Osteocyte (in vitro differentiated cells): Measurements from ENCODE around the gene ANKRD36B. TPM values are rescaled to one million over a fixed set of nuclear protein-coding genes. Genes with fewer than 3 reads are reported as not detected.
"Not testable (repeated sequence)": the region's sequence is repeated elsewhere in the genome, so short reads cannot be mapped to it uniquely, and the experiment has no call there.

Experiments
- DNase-seq: peaks from one replicate; pipeline ENCODE4 v3.0.0; 2021; ENCODE audit warnings: mixed read lengths; ENCODE audit not compliant: unreplicated experiment; ENCODE audit errors: extremely low spot score
- H3K27ac Mint-ChIP-seq: one replicate; pipeline ENCODE4 v1.8.0; 2021; ENCODE audit warnings: mild to moderate bottlenecking, mixed read lengths; ENCODE audit not compliant: unreplicated experiment
- H3K27me3 Mint-ChIP-seq: one replicate; pipeline ENCODE4 v1.8.0; 2021; ENCODE audit warnings: mixed read lengths; ENCODE audit not compliant: unreplicated experiment
- H3K36me3 Mint-ChIP-seq: one replicate; pipeline ENCODE4 v1.8.0; 2021; ENCODE audit warnings: mixed read lengths; ENCODE audit not compliant: unreplicated experiment
- H3K4me1 Mint-ChIP-seq: one replicate; pipeline ENCODE4 v1.8.0; 2021; ENCODE audit warnings: mixed read lengths; ENCODE audit not compliant: unreplicated experiment
- H3K4me3 Mint-ChIP-seq: one replicate; pipeline ENCODE4 v1.8.0; 2021; ENCODE audit warnings: mild to moderate bottlenecking, moderate library complexity, mixed read lengths; ENCODE audit not compliant: unreplicated experiment
- H3K9me3 Mint-ChIP-seq: one replicate; pipeline ENCODE4 v1.8.0; 2021; ENCODE audit warnings: mixed read lengths; ENCODE audit not compliant: unreplicated experiment
- CTCF ChIP-seq: fragments of 200-600 bp; sonication (generic); IDR thresholded peaks from 2 replicates; pipeline ENCODE4 v1.5.0; 2021; ENCODE audit warnings: antibody characterized with exemption, mild to moderate bottlenecking, moderate library complexity
- total RNA-seq: library from RNA; stranded (reverse); gene quantifications from 2 replicates; pipeline ENCODE4 v1.2.1, GENCODE V29; 2021

Gene ANKRD36B
- total RNA-seq, 1 donor from 2014 or later: 37.3 TPM

- H3K36me3 Mint-ChIP-seq, H3K27me3 Mint-ChIP-seq, H3K4me3 Mint-ChIP-seq, H3K27ac Mint-ChIP-seq, H3K9me3 Mint-ChIP-seq, DNase-seq, H3K4me1 Mint-ChIP-seq: not testable (repeated sequence)
Measured at GRCh38 chr2:97608745-97609144, 19.1 kb upstream of the ANKRD36B start.

- H3K36me3 Mint-ChIP-seq, DNase-seq, H3K27me3 Mint-ChIP-seq, H3K9me3 Mint-ChIP-seq, H3K4me1 Mint-ChIP-seq, H3K4me3 Mint-ChIP-seq, H3K27ac Mint-ChIP-seq: not testable (repeated sequence)
Measured at GRCh38 chr2:97605524-97606339, 16.1 kb upstream of the ANKRD36B start.

- not testable (repeated sequence) for H3K9me3 Mint-ChIP-seq, H3K4me1 Mint-ChIP-seq, H3K36me3 Mint-ChIP-seq, H3K4me3 Mint-ChIP-seq, H3K27ac Mint-ChIP-seq, DNase-seq
- peaks cover 12% of the 10 kb centered on the region for H3K27me3 Mint-ChIP-seq
Measured at GRCh38 chr2:97605109-97605508, 15.4 kb upstream of the ANKRD36B start.

- not testable (repeated sequence) for H3K27ac Mint-ChIP-seq, H3K4me3 Mint-ChIP-seq, H3K4me1 Mint-ChIP-seq, H3K36me3 Mint-ChIP-seq, H3K9me3 Mint-ChIP-seq, DNase-seq
- H3K27me3 Mint-ChIP-seq: peaks cover 39% of the 10 kb centered on the region
Measured at GRCh38 chr2:97601537-97601936, 11.9 kb upstream of the ANKRD36B start.

GRCh38 chr2:97596180-97596579, 6.5 kb upstream of the ANKRD36B start:
- not testable (repeated sequence) for H3K9me3 Mint-ChIP-seq, DNase-seq, H3K4me1 Mint-ChIP-seq, H3K27ac Mint-ChIP-seq, H3K4me3 Mint-ChIP-seq, H3K36me3 Mint-ChIP-seq
- peaks cover 53% of the 10 kb centered on the region for H3K27me3 Mint-ChIP-seq

- not testable (repeated sequence) for H3K4me3 Mint-ChIP-seq, H3K4me1 Mint-ChIP-seq, H3K9me3 Mint-ChIP-seq, DNase-seq, H3K36me3 Mint-ChIP-seq, H3K27ac Mint-ChIP-seq
- peaks cover 32% of the 10 kb centered on the region for H3K27me3 Mint-ChIP-seq
Measured at GRCh38 chr2:97593520-97593919, 3.8 kb upstream of the ANKRD36B start.

- TF ChIP-seq CTCF: peak; percentile 96
- Mint-ChIP-seq H3K27me3 (peaks cover 17% of the 10 kb centered on the region), H3K27ac (peak overlapping the region; percentile 86), H3K4me3 (peak overlapping the region; percentile 73)
- not testable (repeated sequence) for H3K9me3 Mint-ChIP-seq, H3K36me3 Mint-ChIP-seq, H3K4me1 Mint-ChIP-seq
- DNase-seq: peak; percentile 90
Measured at GRCh38 chr2:97590515-97591394, 1.1 kb upstream of the ANKRD36B start.

GRCh38 chr2:97589257-97589597, 450 bp downstream of the ANKRD36B start:
- peaks cover 10% of the 10 kb centered on the region for H3K27me3 Mint-ChIP-seq
- H3K36me3 Mint-ChIP-seq, DNase-seq, H3K9me3 Mint-ChIP-seq, H3K4me1 Mint-ChIP-seq: not testable (repeated sequence)
- H3K4me3 Mint-ChIP-seq: peak overlapping the region; percentile 97
- peak overlapping the region; percentile 96 for H3K27ac Mint-ChIP-seq

GRCh38 chr2:97565674-97566073, 24.0 kb downstream of the ANKRD36B start:
- not testable (repeated sequence) for H3K27ac Mint-ChIP-seq, H3K27me3 Mint-ChIP-seq, H3K4me3 Mint-ChIP-seq, DNase-seq, H3K9me3 Mint-ChIP-seq, H3K36me3 Mint-ChIP-seq, H3K4me1 Mint-ChIP-seq

- DNase-seq, H3K4me3 Mint-ChIP-seq, H3K4me1 Mint-ChIP-seq, H3K27ac Mint-ChIP-seq, H3K27me3 Mint-ChIP-seq, H3K9me3 Mint-ChIP-seq: not testable (repeated sequence)
- peaks cover 53% of the 10 kb centered on the region for H3K36me3 Mint-ChIP-seq
Measured at GRCh38 chr2:97552406-97552805, 37.3 kb downstream of the ANKRD36B start.

GRCh38 chr2:97550498-97550897, 39.2 kb downstream of the ANKRD36B start:
- H3K27ac Mint-ChIP-seq: not testable (repeated sequence)
- peaks cover 62% of the 10 kb centered on the region for H3K36me3 Mint-ChIP-seq

More at GRCh38 chr2:97550498-97550897, 39.2 kb downstream of the ANKRD36B start:
- not testable (repeated sequence) for H3K9me3 Mint-ChIP-seq, H3K4me3 Mint-ChIP-seq, DNase-seq, H3K4me1 Mint-ChIP-seq, H3K27me3 Mint-ChIP-seq
